RWPE1 (cell line): ENCODE measurements around the gene ZNF827.

Source experiments
- CTCF ChIA-PET: fragments of 350-600 bp; sonication (Branson Sonifier 250); formaldehyde crosslinking; extraction: SDS; loops from one replicate; lab custom pipeline; 2021; lab: Yijun Ruan, JAX
- POLR2A ChIA-PET: fragments of 400-600 bp; formaldehyde crosslinking; extraction: SDS; loops from one replicate; lab custom pipeline; 2020; ENCODE audit warnings: antibody characterized with exemption; ENCODE audit not compliant: low non-redundant PET; lab: Yijun Ruan, JAX
- DNase-seq: peaks from one replicate; pipeline ENCODE4 v3.0.0; 2012; ENCODE audit warnings: low spot score
- H3K27ac ChIP-seq: fragments of 450-650 bp; 2 replicates; pipeline ENCODE4 v1.5.1; 2017
- CTCF ChIP-seq: fragments of 450-650 bp; conservative IDR thresholded peaks from 2 replicates; pipeline ENCODE4 v1.5.1; 2017; ENCODE audit warnings: low read depth, mild to moderate bottlenecking

Gene ZNF827

GRCh38 chr4:145772347-145772746 lies 166.3 kb downstream of the ZNF827 start:
- no peak for DNase-seq
- ChIA-PET POLR2A (no interaction called here), CTCF (no interaction called here)
- no peak for TF ChIP-seq CTCF
- H3K27ac ChIP-seq: no peak overlapping the region

- ChIA-PET CTCF (no interaction called here), POLR2A (no interaction called here)
- H3K27ac ChIP-seq: no peak overlapping the region
- DNase-seq: no peak
- TF ChIP-seq CTCF: no peak
Measured at GRCh38 chr4:145770124-145770523, 168.5 kb downstream of the ZNF827 start.

GRCh38 chr4:145769450-145770037 lies 169.1 kb downstream of the ZNF827 start:
- DNase-seq: no peak
- H3K27ac ChIP-seq: no peak overlapping the region
- TF ChIP-seq CTCF: no peak
- ChIA-PET CTCF (interaction anchor here (0.7 kb wide), 1 partner anchor 10 kb away, joined by 3 read pairs; no protein-coding TSS in a partner anchor), POLR2A (no interaction called here)

- no peak for TF ChIP-seq CTCF
- ChIA-PET POLR2A (no interaction called here), CTCF (no interaction called here)
- DNase-seq: no peak
- H3K27ac ChIP-seq: no peak overlapping the region
Measured at GRCh38 chr4:145766273-145766672, 172.3 kb downstream of the ZNF827 start.

- TF ChIP-seq CTCF: no peak
- H3K27ac ChIP-seq: no peak overlapping the region
- ChIA-PET POLR2A (no interaction called here), CTCF (interaction anchor here (0.8 kb wide), 1 partner anchor 20 kb away, joined by 3 read pairs; no protein-coding TSS in a partner anchor)
- no peak for DNase-seq
Measured at GRCh38 chr4:145763399-145763798, 175.2 kb downstream of the ZNF827 start.

GRCh38 chr4:145762719-145763118 lies 175.9 kb downstream of the ZNF827 start:
- ChIA-PET CTCF (interaction anchor here (0.8 kb wide), 1 partner anchor 19 kb away, joined by 3 read pairs; no protein-coding TSS in a partner anchor), POLR2A (no interaction called here)
- DNase-seq: no peak
- no peak for TF ChIP-seq CTCF
- H3K27ac ChIP-seq: no peak overlapping the region
